Measurements from ENCODE around the gene XCL1.

The XCL1 gene

GRCh38 chr1:168556647-168557046 is 19.8 kb upstream of the XCL1 start:
- no peak overlapping the region for H3K4me3 ChIP-seq (ENCODE audit: control insufficient read depth, low read depth, low read length)
- no peak for TF ChIP-seq CTCF (IDR thresholded peaks at IDR 0.05; ENCODE audit: control insufficient read depth, insufficient read depth, low read depth, low read length, missing control alignments)
- DNase-seq (ENCODE audit: low read depth), result no peak

- no peak for TF ChIP-seq CTCF (IDR thresholded peaks at IDR 0.05; ENCODE audit: control insufficient read depth, insufficient read depth, low read depth, low read length, missing control alignments)
Measured at GRCh38 chr1:168560370-168560769, 16.0 kb upstream of the XCL1 start.

GRCh38 chr1:168561989-168562388 is 14.4 kb upstream of the XCL1 start:
- H3K4me3 ChIP-seq (ENCODE audit: control insufficient read depth, low read depth, low read length), result no peak overlapping the region
- TF ChIP-seq CTCF (IDR thresholded peaks at IDR 0.05; ENCODE audit: control insufficient read depth, insufficient read depth, low read depth, low read length, missing control alignments), result no peak
- DNase-seq (ENCODE audit: low read depth), result no peak

More at GRCh38 chr1:168560370-168560769, 16.0 kb upstream of the XCL1 start:
- no peak for DNase-seq (ENCODE audit: low read depth)
- no peak overlapping the region for H3K4me3 ChIP-seq (ENCODE audit: control insufficient read depth, low read depth, low read length)

- no peak overlapping the region for H3K4me3 ChIP-seq (ENCODE audit: control insufficient read depth, low read depth, low read length)
- TF ChIP-seq CTCF (IDR thresholded peaks at IDR 0.05; ENCODE audit: control insufficient read depth, insufficient read depth, low read depth, low read length, missing control alignments), result no peak
- no peak for DNase-seq (ENCODE audit: low read depth)
Measured at GRCh38 chr1:168565825-168566224, 10.6 kb upstream of the XCL1 start.

- DNase-seq (ENCODE audit: low read depth), result no peak
- no peak for TF ChIP-seq CTCF (IDR thresholded peaks at IDR 0.05; ENCODE audit: control insufficient read depth, insufficient read depth, low read depth, low read length, missing control alignments)
- no peak overlapping the region for H3K4me3 ChIP-seq (ENCODE audit: control insufficient read depth, low read depth, low read length)
Measured at GRCh38 chr1:168567007-168567406, 9.4 kb upstream of the XCL1 start.

GRCh38 chr1:168567568-168567967 is 8.8 kb upstream of the XCL1 start:
- no peak overlapping the region for H3K4me3 ChIP-seq (ENCODE audit: control insufficient read depth, low read depth, low read length)
- no peak for TF ChIP-seq CTCF (IDR thresholded peaks at IDR 0.05; ENCODE audit: control insufficient read depth, insufficient read depth, low read depth, low read length, missing control alignments)
- DNase-seq (ENCODE audit: low read depth), result no peak

- DNase-seq (ENCODE audit: low read depth), result no peak
- no peak overlapping the region for H3K4me3 ChIP-seq (ENCODE audit: control insufficient read depth, low read depth, low read length)
- no peak for TF ChIP-seq CTCF (IDR thresholded peaks at IDR 0.05; ENCODE audit: control insufficient read depth, insufficient read depth, low read depth, low read length, missing control alignments)
Measured at GRCh38 chr1:168568346-168568745, 8.1 kb upstream of the XCL1 start.
